ENCODE measurements around the gene HRG.
"Not testable (repeated sequence)": the region's sequence is repeated elsewhere in the genome, so short reads cannot be mapped to it uniquely, and the experiment has no call there.

GRCh38 chr3:186634207-186634606 lies 31.6 kb upstream of the HRG start:
- TF ChIP-seq CTCF (optimal IDR thresholded peaks at IDR 0.05 in 1 of 3, IDR thresholded peaks at IDR 0.05 in 1 of 3, conservative IDR thresholded peaks at IDR 0.05 in 1 of 3; ENCODE audit: extremely low read depth in 1 of 3, insufficient read depth in 2 of 3, low read length in 3 of 3); EZH2 (IDR thresholded peaks at IDR 0.05; ENCODE audit: low read length): not testable (repeated sequence)

Measured in keratinocyte (primary cell).